GM12801 (cell line): ENCODE data around the gene CSF1.

ENCODE experiments used
- TF ChIP-seq, protein P1 (sequence below): IDR thresholded peaks from one replicate; pipeline ENCODE4 v1.5.1; 2011; ENCODE audit warnings: control low read depth; ENCODE audit not compliant: insufficient read length; ENCODE audit errors: extremely low read depth

CSF1 gene

DNA sequence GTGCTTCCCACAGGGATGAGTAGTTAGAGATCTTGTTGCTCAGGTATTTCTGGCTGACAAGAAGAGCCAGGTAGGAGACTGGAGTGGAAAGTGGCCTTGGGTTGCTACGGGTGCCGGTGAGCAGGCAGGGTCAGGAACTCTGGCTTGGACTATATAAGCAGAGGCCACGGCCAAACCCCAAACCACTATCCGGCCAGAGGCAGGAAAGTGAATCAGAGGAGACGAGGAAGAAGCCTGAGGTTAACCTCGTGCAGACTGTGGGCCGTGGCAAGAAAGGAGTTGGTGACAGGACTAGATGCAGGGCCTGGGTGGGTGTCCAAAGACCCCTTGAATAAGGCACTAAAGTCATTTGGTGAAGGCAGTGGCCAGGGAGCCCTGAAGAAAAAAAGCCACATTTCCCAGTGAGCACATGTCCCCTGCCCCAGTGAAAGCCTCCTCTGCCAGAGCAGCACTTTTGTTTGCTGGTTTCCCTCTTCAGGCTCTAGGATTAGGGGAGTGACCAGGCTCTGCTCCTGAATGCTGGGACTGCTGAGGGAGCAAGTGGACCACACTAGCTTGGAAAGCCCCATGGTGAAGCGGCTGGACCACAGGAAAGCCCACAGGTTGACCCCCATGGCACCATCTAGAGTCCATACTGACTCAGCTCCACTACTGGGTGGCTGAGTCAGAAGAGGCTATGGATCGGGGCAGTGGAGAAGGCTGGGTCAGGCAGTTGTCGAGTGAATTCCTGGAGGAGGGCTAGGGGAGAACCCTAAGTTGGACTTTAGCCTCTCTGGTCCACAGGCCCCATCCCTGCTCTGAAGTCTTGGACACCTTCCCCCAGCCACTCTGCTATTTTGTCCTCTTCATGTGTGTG lies 23.4 kb downstream of the CSF1 start:
- TF ChIP-seq, protein P1, sequence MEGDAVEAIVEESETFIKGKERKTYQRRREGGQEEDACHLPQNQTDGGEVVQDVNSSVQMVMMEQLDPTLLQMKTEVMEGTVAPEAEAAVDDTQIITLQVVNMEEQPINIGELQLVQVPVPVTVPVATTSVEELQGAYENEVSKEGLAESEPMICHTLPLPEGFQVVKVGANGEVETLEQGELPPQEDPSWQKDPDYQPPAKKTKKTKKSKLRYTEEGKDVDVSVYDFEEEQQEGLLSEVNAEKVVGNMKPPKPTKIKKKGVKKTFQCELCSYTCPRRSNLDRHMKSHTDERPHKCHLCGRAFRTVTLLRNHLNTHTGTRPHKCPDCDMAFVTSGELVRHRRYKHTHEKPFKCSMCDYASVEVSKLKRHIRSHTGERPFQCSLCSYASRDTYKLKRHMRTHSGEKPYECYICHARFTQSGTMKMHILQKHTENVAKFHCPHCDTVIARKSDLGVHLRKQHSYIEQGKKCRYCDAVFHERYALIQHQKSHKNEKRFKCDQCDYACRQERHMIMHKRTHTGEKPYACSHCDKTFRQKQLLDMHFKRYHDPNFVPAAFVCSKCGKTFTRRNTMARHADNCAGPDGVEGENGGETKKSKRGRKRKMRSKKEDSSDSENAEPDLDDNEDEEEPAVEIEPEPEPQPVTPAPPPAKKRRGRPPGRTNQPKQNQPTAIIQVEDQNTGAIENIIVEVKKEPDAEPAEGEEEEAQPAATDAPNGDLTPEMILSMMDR = no peak

DNA sequence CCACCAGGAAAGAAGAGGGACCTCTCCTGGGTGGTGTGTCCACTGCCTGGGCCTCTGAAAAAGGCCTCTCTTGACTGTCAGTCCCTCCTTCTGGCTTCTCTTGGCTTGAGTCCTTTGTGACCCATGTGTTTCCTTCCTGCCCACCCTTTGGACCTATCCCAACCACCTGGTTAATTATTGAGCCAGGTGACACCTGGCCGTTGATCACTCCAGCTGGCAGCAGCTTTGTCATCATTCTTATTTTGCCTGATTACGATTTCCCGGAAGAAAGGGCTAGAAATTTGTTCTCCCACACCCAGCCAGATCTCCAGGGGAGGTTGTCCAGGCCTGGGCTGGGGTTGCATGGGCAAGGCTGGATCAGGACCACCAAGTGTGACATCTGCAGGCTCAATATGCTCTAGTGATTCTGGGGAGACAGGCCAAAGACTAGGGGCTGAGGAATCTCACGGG lies 24.8 kb downstream of the CSF1 start:
- TF ChIP-seq, protein P1 = no peak

DNA sequence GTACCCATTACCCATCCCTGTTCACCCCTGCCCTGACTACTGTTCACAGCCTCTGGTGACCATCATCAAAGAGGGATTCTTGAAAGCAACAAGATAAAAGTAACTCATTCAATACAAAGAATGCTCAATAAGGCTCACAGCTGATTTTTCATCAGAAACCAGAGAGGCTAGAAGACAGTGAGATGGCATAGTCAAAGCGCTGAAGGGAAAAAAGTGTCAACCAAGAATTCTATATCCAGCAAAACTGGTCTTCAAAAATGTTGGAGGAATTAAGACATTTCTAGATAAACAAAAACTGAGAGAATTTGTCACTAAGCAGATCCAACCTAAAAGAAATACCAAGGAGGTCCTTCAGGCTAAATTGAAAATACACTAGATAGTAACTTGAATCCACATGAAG lies 27.1 kb downstream of the CSF1 start:
- TF ChIP-seq, protein P1 = no peak

DNA sequence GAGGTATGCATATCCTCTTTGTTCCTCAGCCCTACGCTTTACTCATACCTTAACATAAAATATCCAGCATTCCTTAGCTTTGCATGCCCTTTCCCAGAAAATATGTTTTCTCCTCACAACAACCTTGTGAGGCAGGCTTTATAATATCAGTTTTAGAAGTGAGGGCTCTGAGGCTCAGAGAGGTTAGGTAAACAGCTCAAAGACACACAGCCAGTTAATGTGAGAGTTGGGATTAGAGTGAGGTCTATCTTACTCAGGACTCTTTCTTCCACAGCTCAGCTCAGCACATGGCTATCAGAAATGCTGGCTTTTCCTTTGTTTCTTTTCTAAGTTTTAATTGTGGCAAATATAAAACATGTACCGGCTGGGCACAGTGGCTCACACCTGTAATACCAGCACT lies 27.9 kb downstream of the CSF1 start:
- TF ChIP-seq, protein P1 = no peak

DNA sequence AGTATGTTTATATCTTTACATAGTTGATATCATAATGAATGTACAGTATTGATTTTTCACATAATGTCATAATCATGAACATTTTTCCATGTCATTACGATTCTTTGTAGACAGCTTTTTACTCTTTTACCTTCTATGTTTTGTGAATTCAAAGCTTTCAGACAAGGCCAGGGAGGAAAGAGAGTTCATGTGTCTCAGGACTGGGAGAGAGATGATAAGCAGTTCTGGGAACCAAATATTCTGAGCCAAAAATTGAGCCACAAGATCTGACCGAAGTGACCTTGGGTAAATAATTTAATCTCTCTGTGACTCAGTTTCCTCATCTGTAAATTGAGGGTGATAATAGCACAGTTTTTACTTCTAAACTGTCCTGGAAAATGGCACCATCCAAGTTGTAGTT lies 31.8 kb downstream of the CSF1 start:
- TF ChIP-seq, protein P1 = no peak

DNA sequence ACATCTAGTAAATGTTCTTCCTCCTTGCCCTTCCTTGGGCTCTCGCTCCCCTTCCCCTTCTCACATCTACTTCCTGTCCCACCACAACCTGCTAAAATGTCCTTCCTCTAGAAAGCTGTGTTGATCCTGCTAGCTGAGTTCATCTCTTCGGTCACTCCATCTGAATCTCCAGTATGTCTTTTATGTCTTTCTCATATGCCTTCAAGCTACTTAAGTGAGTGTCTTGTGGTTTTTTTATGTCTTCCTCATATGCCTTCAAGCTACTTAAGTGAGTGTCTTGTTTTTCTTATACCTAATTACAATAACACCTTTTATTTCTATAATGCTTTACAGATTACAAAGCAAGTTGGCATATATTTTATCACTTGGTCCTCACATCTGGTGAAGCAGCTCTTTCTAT lies 33.9 kb downstream of the CSF1 start:
- TF ChIP-seq, protein P1 = no peak

DNA sequence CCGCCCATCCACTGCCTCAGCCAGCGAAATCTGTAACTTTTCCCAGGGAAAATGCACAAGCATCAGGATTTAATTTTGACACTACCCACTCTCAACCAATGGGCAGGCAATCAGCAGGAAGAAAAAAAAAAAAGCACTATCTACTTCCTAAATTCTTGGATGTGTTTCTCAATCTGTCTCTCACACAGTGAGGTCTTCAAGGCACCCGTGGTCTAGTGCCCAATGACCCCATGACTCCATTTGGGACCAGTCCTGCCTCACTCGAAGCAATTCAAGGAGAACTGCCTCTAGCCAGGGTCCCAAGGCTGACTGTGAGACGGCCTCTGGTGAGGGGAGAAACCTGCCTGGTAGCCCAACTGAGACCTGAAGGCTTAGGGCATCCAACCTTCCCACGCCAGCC lies 35.9 kb downstream of the CSF1 start:
- TF ChIP-seq, protein P1 = no peak
